Measurements from ENCODE around the gene KRTAP9-7. TPM values are rescaled to one million over a fixed set of nuclear protein-coding genes. Genes with fewer than 3 reads are reported as not detected.

Gene KRTAP9-7
- total and polyA plus RNA-seq, 12 donors, result not detected

Other genes with a start within 250 kb of the KRTAP9-7 start
Only the 30 nearest of the 41 such genes appear.
- not detected for gene KRTAP4-7, start 191.5 kb upstream of the KRTAP9-7 start, total RNA-seq
- not detected for gene KRTAP4-7, start 191.5 kb upstream of the KRTAP9-7 start, polyA plus RNA-seq
- not detected for gene KRTAP4-8, start 177.6 kb upstream of the KRTAP9-7 start, total RNA-seq
- gene KRTAP4-8, start 177.6 kb upstream of the KRTAP9-7 start, polyA plus RNA-seq, result not detected
- gene KRTAP4-16, start 173.5 kb upstream of the KRTAP9-7 start, total RNA-seq, result not detected
- gene KRTAP4-16, start 173.5 kb upstream of the KRTAP9-7 start, polyA plus RNA-seq, result not detected
- not detected for gene KRTAP4-9, start 170.3 kb upstream of the KRTAP9-7 start, total RNA-seq
- gene KRTAP4-9, start 170.3 kb upstream of the KRTAP9-7 start, polyA plus RNA-seq, result not detected
- not detected for gene KRTAP4-11, start 157.3 kb upstream of the KRTAP9-7 start, total RNA-seq
- not detected for gene KRTAP4-11, start 157.3 kb upstream of the KRTAP9-7 start, polyA plus RNA-seq
- gene KRTAP4-12, start 151.5 kb upstream of the KRTAP9-7 start, total RNA-seq, result not detected
- gene KRTAP4-12, start 151.5 kb upstream of the KRTAP9-7 start, polyA plus RNA-seq, result not detected
- not detected for gene KRTAP4-6, start 135.2 kb upstream of the KRTAP9-7 start, total RNA-seq
- gene KRTAP4-6, start 135.2 kb upstream of the KRTAP9-7 start, polyA plus RNA-seq, result not detected
- gene KRTAP4-5, start 125.9 kb upstream of the KRTAP9-7 start, total RNA-seq, result not detected
- not detected for gene KRTAP4-5, start 125.9 kb upstream of the KRTAP9-7 start, polyA plus RNA-seq
- not detected for gene KRTAP4-4, start 115.0 kb upstream of the KRTAP9-7 start, total RNA-seq
- not detected for gene KRTAP4-4, start 115.0 kb upstream of the KRTAP9-7 start, polyA plus RNA-seq
- gene KRTAP4-3, start 107.5 kb upstream of the KRTAP9-7 start, total RNA-seq, result not detected
- not detected for gene KRTAP4-3, start 107.5 kb upstream of the KRTAP9-7 start, polyA plus RNA-seq
- gene KRTAP4-2, start 97.5 kb upstream of the KRTAP9-7 start, total RNA-seq, result not detected
- gene KRTAP4-2, start 97.5 kb upstream of the KRTAP9-7 start, polyA plus RNA-seq, result not detected
- not detected for gene KRTAP4-1, start 90.8 kb upstream of the KRTAP9-7 start, total RNA-seq
- not detected for gene KRTAP4-1, start 90.8 kb upstream of the KRTAP9-7 start, polyA plus RNA-seq
- not detected for gene KRTAP9-1, start 85.8 kb upstream of the KRTAP9-7 start, total RNA-seq
- gene KRTAP9-1, start 85.8 kb upstream of the KRTAP9-7 start, polyA plus RNA-seq, result not detected
- not detected for gene KRTAP9-2, start 49.0 kb upstream of the KRTAP9-7 start, total RNA-seq
- gene KRTAP9-2, start 49.0 kb upstream of the KRTAP9-7 start, polyA plus RNA-seq, result not detected
- gene KRTAP9-3, start 43.2 kb upstream of the KRTAP9-7 start, total RNA-seq, result not detected
- not detected for gene KRTAP9-3, start 43.2 kb upstream of the KRTAP9-7 start, polyA plus RNA-seq
- not detected for gene KRTAP9-8, start 37.7 kb upstream of the KRTAP9-7 start, total RNA-seq
- gene KRTAP9-8, start 37.7 kb upstream of the KRTAP9-7 start, polyA plus RNA-seq, result not detected
- gene KRTAP9-4, start 26.0 kb upstream of the KRTAP9-7 start, total RNA-seq, result not detected
- gene KRTAP9-4, start 26.0 kb upstream of the KRTAP9-7 start, polyA plus RNA-seq, result not detected
- gene KRTAP9-9, start 20.3 kb upstream of the KRTAP9-7 start, total RNA-seq, result not detected
- not detected for gene KRTAP9-9, start 20.3 kb upstream of the KRTAP9-7 start, polyA plus RNA-seq
- gene KRTAP9-6, start 10.3 kb upstream of the KRTAP9-7 start, total RNA-seq, result not detected
- not detected for gene KRTAP9-6, start 10.3 kb upstream of the KRTAP9-7 start, polyA plus RNA-seq
- gene KRTAP29-1, start 27.2 kb downstream of the KRTAP9-7 start, total RNA-seq, result not detected
- not detected for gene KRTAP29-1, start 27.2 kb downstream of the KRTAP9-7 start, polyA plus RNA-seq
- gene KRTAP16-1, start 33.6 kb downstream of the KRTAP9-7 start, total RNA-seq, result not detected
- gene KRTAP16-1, start 33.6 kb downstream of the KRTAP9-7 start, polyA plus RNA-seq, result not detected
- not detected for gene KRTAP17-1, start 40.0 kb downstream of the KRTAP9-7 start, total RNA-seq
- not detected for gene KRTAP17-1, start 40.0 kb downstream of the KRTAP9-7 start, polyA plus RNA-seq
- not detected for gene KRT33A, start 75.1 kb downstream of the KRTAP9-7 start, total RNA-seq
- gene KRT33A, start 75.1 kb downstream of the KRTAP9-7 start, polyA plus RNA-seq, result not detected
- gene KRT33B, start 94.1 kb downstream of the KRTAP9-7 start, total RNA-seq, result not detected
- not detected for gene KRT33B, start 94.1 kb downstream of the KRTAP9-7 start, polyA plus RNA-seq
- not detected for gene KRT34, start 106.6 kb downstream of the KRTAP9-7 start, total RNA-seq
- gene KRT34, start 106.6 kb downstream of the KRTAP9-7 start, polyA plus RNA-seq, result not detected
- gene KRT31, start 121.9 kb downstream of the KRTAP9-7 start, total RNA-seq, result not detected
- gene KRT31, start 121.9 kb downstream of the KRTAP9-7 start, polyA plus RNA-seq, result under 1 TPM in 1 of 2 donors, not detected in 1; 0.01 TPM
- not detected for gene KRT37, start 148.9 kb downstream of the KRTAP9-7 start, total RNA-seq
- gene KRT37, start 148.9 kb downstream of the KRTAP9-7 start, polyA plus RNA-seq, result not detected
- gene KRT38, start 165.3 kb downstream of the KRTAP9-7 start, total RNA-seq, result not detected
- gene KRT38, start 165.3 kb downstream of the KRTAP9-7 start, polyA plus RNA-seq, result not detected
- gene KRT32, start 191.7 kb downstream of the KRTAP9-7 start, total RNA-seq, result under 1 TPM in 2 of 10 donors, not detected in 8; 0.14 to 0.21 TPM
- under 1 TPM in 1 of 2 donors, not detected in 1; 0.22 TPM for gene KRT32, start 191.7 kb downstream of the KRTAP9-7 start, polyA plus RNA-seq
- gene KRT35, start 205.5 kb downstream of the KRTAP9-7 start, total RNA-seq, result not detected
- gene KRT35, start 205.5 kb downstream of the KRTAP9-7 start, polyA plus RNA-seq, result not detected